Panc1 (cell line): ENCODE data around the gene EPS8L1. TPM values are rescaled to one million over a fixed set of nuclear protein-coding genes. Genes with fewer than 3 reads are reported as not detected.

ENCODE experiments used
- ATAC-seq: fragments of 200-7000 bp; cut with Tn5 transposase; 2 replicates; pipeline ENCODE4 v1.9.1; 2020; ENCODE audit warnings: mild to moderate bottlenecking, moderate library complexity
- BruUV-seq: library from RNA; stranded (reverse); fragments of 400-500 nt; replicated peaks from 2 replicates; lab custom pipeline; 2021; lab: Mats Ljungman, UMichigan
- CTCF ChIA-PET: fragments of 300-600 bp; sonication (Branson Sonifier 250); formaldehyde crosslinking; loops from one replicate; lab custom pipeline; 2022; ENCODE audit warnings: antibody characterized with exemption; lab: Charles Lee
- POLR2A ChIA-PET: fragments of 300-600 bp; sonication (Branson Sonifier 250); formaldehyde crosslinking; loops from one replicate; lab custom pipeline; 2022; ENCODE audit warnings: antibody characterized with exemption; lab: Charles Lee
- DNase-seq: peaks from one replicate; pipeline ENCODE4 v3.0.0-alpha.2; 2010; ENCODE audit warnings: low read depth, low spot score
- H3K27ac ChIP-seq: 2 replicates; pipeline ENCODE4 v1.5.1; 2011; ENCODE audit warnings: mild to moderate bottlenecking, low read length, inconsistent platforms
- H3K27me3 ChIP-seq: fragments of 200-500 bp; sonication (Bioruptor generic); 2 replicates; pipeline ENCODE4 v1.6.0; 2014; ENCODE audit warnings: low read length, inconsistent platforms; ENCODE audit not compliant: control insufficient read depth, insufficient read depth
- H3K36me3 ChIP-seq: fragments of 200-500 bp; sonication (Bioruptor generic); 2 replicates; pipeline ENCODE4 v1.5.1; 2014; ENCODE audit warnings: inconsistent platforms, mild to moderate bottlenecking, low read length, moderate library complexity; ENCODE audit not compliant: control insufficient read depth, insufficient read depth
- H3K4me1 ChIP-seq: 2 replicates; pipeline ENCODE4 v1.5.1; 2011; ENCODE audit warnings: inconsistent platforms, mild to moderate bottlenecking, low read length, moderate library complexity; ENCODE audit not compliant: control insufficient read depth, insufficient read depth
- H3K4me3 ChIP-seq, 2 experiments: 2 replicates each; pipeline ENCODE4 v1.5.1; 2011 to 2012; ENCODE audit warnings: low read depth in 2 of 2, low read length in 2 of 2, mild to moderate bottlenecking in 2 of 2, inconsistent platforms in 1 of 2, moderate library complexity in 1 of 2
- H3K9me3 ChIP-seq: fragments of 200-500 bp; sonication (Bioruptor generic); 2 replicates; pipeline ENCODE4 v1.5.1; 2014; ENCODE audit warnings: low read depth, mild to moderate bottlenecking, inconsistent platforms, low read length, moderate library complexity; ENCODE audit not compliant: control insufficient read depth, insufficient read depth
- CTCF ChIP-seq: fragments of 450-650 bp; IDR thresholded peaks from 2 replicates; pipeline ENCODE4 v1.5.1; 2017; ENCODE audit warnings: mild to moderate bottlenecking
- POLR2AphosphoS5 ChIP-seq: IDR thresholded peaks from 2 replicates; pipeline ENCODE4 v1.6.1; 2012; ENCODE audit warnings: mild to moderate bottlenecking, low read depth, low read length, moderate library complexity
- REST ChIP-seq, 2 experiments: IDR thresholded peaks; 2 replicates each; pipeline ENCODE4 v1.6.1; 2011 to 2012; ENCODE audit warnings: low read depth in 2 of 2, control low read depth in 1 of 2, low read length in 1 of 2, mild to moderate bottlenecking in 1 of 2, moderate library complexity in 1 of 2; ENCODE audit not compliant: insufficient read depth in 1 of 2
- SIN3A ChIP-seq: IDR thresholded peaks from 2 replicates; pipeline ENCODE4 v1.6.1; 2012; ENCODE audit warnings: low read depth, mild to moderate bottlenecking, low read length, moderate library complexity, borderline replicate concordance; ENCODE audit not compliant: insufficient read depth
- TCF7L2 ChIP-seq: IDR thresholded peaks from 2 replicates; pipeline ENCODE4 v1.6.1; 2011; ENCODE audit warnings: mild to moderate bottlenecking, low read depth, low read length, inconsistent platforms
- in situ Hi-C: cut with HindIII; loops from 2 replicates; pipeline ENCODE4 v1.10.0; 2016; ENCODE audit warnings: low sequenced_read_pairs, low pct_unique_long_range_greater_than_20kb
- intact Hi-C: fragments of 100-400 bp; cut with micrococcal nuclease; formaldehyde crosslinking; loops from one replicate; pipeline ENCODE4 v1.10.0; 2022; ENCODE audit not compliant: unreplicated experiment
- total RNA-seq: library from RNA; stranded (reverse); gene quantifications from one replicate; pipeline ENCODE4 v1.2.1, GENCODE V29; 2021; ENCODE audit not compliant: unreplicated experiment

The EPS8L1 gene
- total RNA-seq, 1 experiment from 2014 or later, result 11.0 TPM

- no peaks in the 10 kb centered on the region for H3K27me3 ChIP-seq
- H3K36me3 ChIP-seq, result no peaks in the 10 kb centered on the region
- ChIA-PET POLR2A (no interaction called here), CTCF (no interaction called here)
- no TSS peak for BruUV-seq
- H3K9me3 ChIP-seq, result no peaks in the 10 kb centered on the region
- no peak overlapping the region for H3K27ac ChIP-seq
- TF ChIP-seq REST (IDR thresholded peaks at IDR 0.05; ENCODE audit: insufficient read depth in 1 of 2, low read depth in 2 of 2, low read length in 1 of 2), result no peak
- TF ChIP-seq TCF7L2, result no peak
- no peak for TF ChIP-seq POLR2AphosphoS5
- H3K4me1 ChIP-seq, result no peaks in the 10 kb centered on the region; the same call in 1 of the 2 replicates
- intact Hi-C loops (no loop called here), in situ Hi-C loops (no loop called here)
- DNase-seq (no peak), ATAC-seq (no peak)
- no peak overlapping the region for H3K4me3 ChIP-seq
Observed at GRCh38 chr19:55103190-55103589, 27.5 kb downstream of the EPS8L1 start.

GRCh38 chr19:55105237-55105636 lies 29.6 kb downstream of the EPS8L1 start:
- intact Hi-C loops, result no loop called here
- H3K27me3 ChIP-seq, result no peaks in the 10 kb centered on the region
- CTCF ChIA-PET, result interaction anchor here (0.9 kb wide), 1 partner anchor 21 kb away, joined by 3 read pairs; no protein-coding TSS in a partner anchor
- POLR2A ChIA-PET, result interaction anchor here (0.5 kb wide), 1 partner anchor 59 kb away, joined by 5 read pairs; no protein-coding TSS in a partner anchor
- in situ Hi-C loops, result no loop called here
- no TSS peak for BruUV-seq
- H3K36me3 ChIP-seq, result no peaks in the 10 kb centered on the region
- DNase-seq (no peak), ATAC-seq (no peak)
- TF ChIP-seq SIN3A, result no peak
- TF ChIP-seq REST (IDR thresholded peaks at IDR 0.05; ENCODE audit: insufficient read depth in 1 of 2, low read depth in 2 of 2, low read length in 1 of 2), result no peak
- no peak for TF ChIP-seq POLR2AphosphoS5
- TF ChIP-seq CTCF, result no peak
- TF ChIP-seq TCF7L2, result no peak
- no peaks in the 10 kb centered on the region; the same call in 1 of the 2 replicates for H3K4me1 ChIP-seq
- H3K4me3 ChIP-seq, result no peak overlapping the region
- H3K9me3 ChIP-seq, result no peaks in the 10 kb centered on the region
- no peak overlapping the region for H3K27ac ChIP-seq
